IMR-90 (cell line): ENCODE results near the gene PCSK1N. TPM values are rescaled to one million over a fixed set of nuclear protein-coding genes. Genes with fewer than 3 reads are reported as not detected.

ENCODE experiments used
- ATAC-seq: fragments of 200-7000 bp; cut with Tn5 transposase; 2 replicates; pipeline ENCODE4 v1.9.1; 2020; ENCODE audit warnings: low read depth, mild to moderate bottlenecking, moderate library complexity
- BruUV-seq: library from RNA; stranded (reverse); fragments of 400-500 nt; replicated peaks from 2 replicates; lab custom pipeline; 2021; lab: Mats Ljungman, UMichigan
- CTCF ChIA-PET: fragments of 300-600 bp; formaldehyde crosslinking; extraction: SDS; loops from one replicate; lab custom pipeline; 2021; ENCODE audit warnings: antibody characterized with exemption; lab: Yijun Ruan, JAX
- POLR2A ChIA-PET: fragments of 300-600 bp; sonication (Branson Sonifier 250); formaldehyde crosslinking; loops from one replicate; lab custom pipeline; 2022; ENCODE audit warnings: antibody characterized with exemption; ENCODE audit not compliant: unreplicated experiment; lab: Charles Lee
- DNase-seq: peaks from one replicate; pipeline ENCODE4 v3.0.0; 2013
- H2AFZ ChIP-seq: replicated peaks from 2 replicates; pipeline ENCODE3; 2013; ENCODE audit warnings: low read length, mild to moderate bottlenecking; ENCODE audit not compliant: poor library complexity
- H2AK5ac ChIP-seq: 2 replicates; pipeline ENCODE4 v1.6.1; 2013; ENCODE audit warnings: low read depth, low read length, inconsistent platforms
- H2AK9ac ChIP-seq: replicated peaks from 2 replicates; pipeline ENCODE3; 2013; ENCODE audit warnings: mild to moderate bottlenecking, low read depth, low read length, moderate library complexity; ENCODE audit not compliant: poor library complexity
- H2BK120ac ChIP-seq: 2 replicates; pipeline ENCODE4 v1.6.1; 2013; ENCODE audit warnings: low read depth, low read length, inconsistent platforms
- H2BK15ac ChIP-seq: 3 replicates; pipeline ENCODE4 v1.6.1; 2013; ENCODE audit warnings: low read depth, low read length, inconsistent platforms
- H2BK20ac ChIP-seq: 2 replicates; pipeline ENCODE4 v1.6.1; 2013; ENCODE audit warnings: low read depth, mild to moderate bottlenecking, inconsistent platforms, low read length, moderate library complexity
- H2BK5ac ChIP-seq: 2 replicates; pipeline ENCODE4 v1.6.1; 2013; ENCODE audit warnings: mild to moderate bottlenecking, low read depth, low read length, inconsistent platforms; ENCODE audit not compliant: poor library complexity, severe bottlenecking
- H3K14ac ChIP-seq: replicated peaks from 2 replicates; pipeline ENCODE4 v1.6.1; 2013; ENCODE audit warnings: low read depth, low read length, inconsistent platforms
- H3K18ac ChIP-seq: 2 replicates; pipeline ENCODE4 v1.6.1; 2013; ENCODE audit warnings: low read depth, low read length, control low read depth
- H3K23ac ChIP-seq: 2 replicates; pipeline ENCODE4 v1.6.1; 2013; ENCODE audit warnings: low read depth, low read length, inconsistent platforms
- H3K27ac ChIP-seq: 2 replicates; pipeline ENCODE4 v1.5.1; 2013; ENCODE audit warnings: mild to moderate bottlenecking, control low read depth, low read length; ENCODE audit not compliant: insufficient read depth
- H3K27me3 ChIP-seq: 2 replicates; pipeline ENCODE4 v1.6.1; 2013; ENCODE audit warnings: low read length; ENCODE audit not compliant: control insufficient read depth, insufficient read depth
- H3K36me3 ChIP-seq: 2 replicates; pipeline ENCODE4 v1.6.1; 2013; ENCODE audit warnings: low read length, mixed read lengths; ENCODE audit not compliant: control insufficient read depth, insufficient read depth
- H3K4ac ChIP-seq: 2 replicates; pipeline ENCODE4 v1.6.1; 2013; ENCODE audit warnings: low read depth, low read length, inconsistent platforms
- H3K4me1 ChIP-seq: 2 replicates; pipeline ENCODE4 v1.6.1; 2013; ENCODE audit warnings: low read length, mixed read lengths; ENCODE audit not compliant: control insufficient read depth, insufficient read depth
- H3K4me2 ChIP-seq: 2 replicates; pipeline ENCODE4 v1.6.1; 2013; ENCODE audit warnings: low read depth, mild to moderate bottlenecking, control low read depth, low read length, moderate library complexity
- H3K4me3 ChIP-seq: 2 replicates; pipeline ENCODE4 v1.5.1; 2013; ENCODE audit warnings: low read depth, mild to moderate bottlenecking, control low read depth, low read length, moderate library complexity; ENCODE audit not compliant: insufficient read depth
- H3K56ac ChIP-seq: 2 replicates; pipeline ENCODE4 v1.6.1; 2013; ENCODE audit warnings: low read length, inconsistent platforms; ENCODE audit not compliant: insufficient read depth; ENCODE audit errors: extremely low read depth
- H3K79me1 ChIP-seq, 2 experiments: 2 replicates each; pipeline ENCODE4 v1.6.1; 2013; ENCODE audit warnings: low read length in 2 of 2, inconsistent platforms in 1 of 2, low read depth in 1 of 2
- H3K9ac ChIP-seq: 2 replicates; pipeline ENCODE4 v1.6.1; 2013; ENCODE audit warnings: low read depth, low read length, control low read depth
- H3K9me1 ChIP-seq: 2 replicates; pipeline ENCODE4 v1.6.1; 2013; ENCODE audit warnings: low read length, inconsistent platforms; ENCODE audit not compliant: insufficient read depth
- H3K9me3 ChIP-seq: 2 replicates; pipeline ENCODE4 v1.6.1; 2013; ENCODE audit warnings: low read length; ENCODE audit not compliant: control insufficient read depth, insufficient read depth
- H4K20me1 ChIP-seq: 2 replicates; pipeline ENCODE4 v1.6.1; 2013; ENCODE audit warnings: low read length, inconsistent platforms; ENCODE audit not compliant: insufficient read depth
- H4K5ac ChIP-seq: 2 replicates; pipeline ENCODE4 v1.6.1; 2013; ENCODE audit warnings: mild to moderate bottlenecking, low read depth, low read length, control low read depth
- H4K8ac ChIP-seq, 2 experiments: 2 replicates each; pipeline ENCODE4 v1.6.1; 2013; ENCODE audit warnings: low read depth in 2 of 2, low read length in 2 of 2, control low read depth in 1 of 2, inconsistent platforms in 1 of 2
- H4K91ac ChIP-seq: 2 replicates; pipeline ENCODE4 v1.6.1; 2013; ENCODE audit warnings: low read depth, low read length, inconsistent platforms; ENCODE audit not compliant: insufficient read depth
- CEBPB ChIP-seq: IDR thresholded peaks from 2 replicates; pipeline ENCODE4 v1.6.1; 2012; ENCODE audit warnings: low read depth, low read length, improper control_type of control experiment
- CTCF ChIP-seq: conservative IDR thresholded peaks from 2 replicates; pipeline ENCODE4 v1.5.1; 2012; ENCODE audit warnings: mild to moderate bottlenecking, low read depth, low read length, improper control_type of control experiment
- RAD21 ChIP-seq: IDR thresholded peaks from 2 replicates; pipeline ENCODE4 v1.6.1; 2012; ENCODE audit warnings: low read length, improper control_type of control experiment
- WGBS, 2 experiments: methylation state at CpG; one replicate each; pipeline versions ENCODE4 v1.1.5 to v1.1.7; 2013; ENCODE audit warnings: missing lambda C conversion rate in 2 of 2; ENCODE audit not compliant: insufficient read length in 1 of 2; ENCODE audit errors: extremely low coverage in 2 of 2; 5-methylcytosine and 5-hydroxymethylcytosine counted together
- dilution Hi-C: fragments of 300-500 bp; cut with HindIII; formaldehyde crosslinking; loops from one replicate; pipeline ENCODE4 v1.14.3; 2018; ENCODE audit warnings: low sequenced_read_pairs; ENCODE audit not compliant: unreplicated experiment
- in situ Hi-C: fragments of 300-500 bp; cut with MboI; formaldehyde crosslinking; loops from 3 replicates; pipeline ENCODE4 v1.14.3; 2019; ENCODE audit warnings: low sequenced_read_pairs, inconsistent platforms, mixed read lengths
- intact Hi-C: fragments of 100-400 bp; cut with micrococcal nuclease; formaldehyde crosslinking; loops from 2 replicates; pipeline ENCODE4 v1.10.0; 2022
- polyA plus RNA-seq, 3 experiments: library from polyadenylated mRNA; depleted of rRNA; stranded (reverse); fragments of >200 nt; gene quantifications; 2 replicates each; pipeline ENCODE4 v1.2.3, GENCODE V29; 2012; ENCODE audit warnings: low replicate concordance in 1 of 3
- total RNA-seq: library from RNA; depleted of rRNA; stranded (reverse); fragments of >200 nt; gene quantifications from 2 replicates; pipeline ENCODE4 v1.2.3, GENCODE V29; 2012

The PCSK1N gene
- total and polyA plus RNA-seq, 2 of the 4 experiments (the other 2 are of a cell fraction), result 0.12 TPM; not detected in 1

- BruUV-seq, result no TSS peak
- Histone ChIP-seq H3K4me3 (no peak overlapping the region), H3K36me3 (no peaks in the 10 kb centered on the region), H4K91ac (no peak overlapping the region), H2AK9ac (no peak overlapping the region), H3K56ac (no peak overlapping the region), H3K23ac (no peak overlapping the region), H3K9me3 (no peaks in the 10 kb centered on the region; the same call in 1 of the 2 replicates), H4K8ac (no peak overlapping the region), H2BK20ac (no peak overlapping the region), H3K4me2 (no peak overlapping the region), H2AFZ (no peak overlapping the region), H2BK5ac (no peak overlapping the region), H4K5ac (no peak overlapping the region), H2BK120ac (no peak overlapping the region), H3K27ac (no peak overlapping the region), H3K27me3 (peaks cover 52% of the 10 kb centered on the region), H3K18ac (no peak overlapping the region), H2BK15ac (no peak overlapping the region), H2AK5ac (no peak overlapping the region), H4K20me1 (no peaks in the 10 kb centered on the region), H3K79me1 (no peaks in the 10 kb centered on the region), H3K9ac (no peak overlapping the region), H3K4me1 (no peaks in the 10 kb centered on the region), H3K9me1 (no peaks in the 10 kb centered on the region), H3K14ac (no peak overlapping the region), H3K4ac (no peak overlapping the region)
- intact Hi-C loops, result no loop called here
- ChIA-PET CTCF (no interaction called here), POLR2A (no interaction called here)
- DNase-seq (no peak), ATAC-seq (no peak)
- in situ Hi-C loops, result no loop called here
- 32% methylated on average over 19 of the region's 58 CpGs; no CpG with 5 or more reads in 1 of the 2 experiments for WGBS, 2 experiments
- dilution Hi-C loops, result no loop called here
- TF ChIP-seq CEBPB (no peak), CTCF (no peak), RAD21 (no peak)
Observed at GRCh38 chrX:48831136-48831908, 4.1 kb downstream of the PCSK1N start.
